Renal pelvis (tissue), 4 donors: ENCODE measurements around the gene SORBS2. TPM values are rescaled to one million over a fixed set of nuclear protein-coding genes. Genes with fewer than 3 reads are reported as not detected.
A peak's percentile ranks its signal among the peaks of the same experiment; 100 is the strongest.

Experiments
- DNase-seq: peaks from one replicate; pipeline ENCODE4 v3.0.0-alpha.2; 2013
- polyA plus RNA-seq, 3 donors: library from polyadenylated mRNA; unstranded; fragments of 120-200 nt; gene quantifications; one replicate each; pipeline ENCODE4 v1.2.1, GENCODE V29; 2013; ENCODE audit not compliant: insufficient read length in 3 of 3

SORBS2 gene
- polyA plus RNA-seq, 3 donors, result 64.0 to 83.9 (median 79.5) TPM

DNA sequence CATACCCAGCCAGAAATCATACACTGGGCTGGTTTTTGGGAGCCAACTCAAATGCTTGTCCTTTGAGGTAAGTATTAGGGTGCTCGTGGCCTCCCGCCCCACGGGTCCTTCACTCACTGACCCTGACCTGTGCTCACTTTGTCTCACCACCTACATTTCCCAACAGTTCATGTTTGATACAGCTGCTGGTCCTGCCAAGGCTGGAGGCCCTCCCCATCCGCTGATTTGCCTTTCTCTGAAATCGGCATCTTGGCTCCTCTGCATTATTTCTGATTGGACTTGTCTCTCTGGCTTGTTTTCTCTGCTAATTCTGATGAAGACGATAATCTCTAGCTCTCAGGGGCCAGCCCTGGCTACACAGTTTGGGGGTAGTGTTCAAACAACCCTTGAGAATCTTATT lies 70.2 kb downstream of the SORBS2 start:
- DNase-seq, result no peak

DNA sequence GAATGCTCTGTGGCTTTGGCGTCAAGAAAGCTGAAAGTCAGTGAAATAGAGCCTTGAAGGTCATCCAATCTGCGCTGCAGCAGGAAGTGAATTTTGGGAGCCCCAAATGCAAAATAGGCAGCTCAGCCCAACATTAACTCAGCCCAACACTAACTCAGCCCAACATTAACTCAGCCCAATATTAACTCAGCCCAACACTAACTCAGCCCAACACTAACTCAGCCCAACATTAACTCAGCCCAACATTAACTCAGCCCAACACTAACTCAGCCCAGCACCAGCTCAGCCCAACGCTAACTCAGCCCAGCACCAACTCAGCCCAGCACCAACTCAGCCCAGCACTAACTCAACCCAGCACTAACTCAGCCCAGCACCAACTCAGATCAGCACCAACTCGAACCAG lies 71.5 kb downstream of the SORBS2 start:
- no peak for DNase-seq

- DNase-seq, result no peak
Observed at GRCh38 chr4:185738820-185739219, 73.2 kb downstream of the SORBS2 start.

DNA sequence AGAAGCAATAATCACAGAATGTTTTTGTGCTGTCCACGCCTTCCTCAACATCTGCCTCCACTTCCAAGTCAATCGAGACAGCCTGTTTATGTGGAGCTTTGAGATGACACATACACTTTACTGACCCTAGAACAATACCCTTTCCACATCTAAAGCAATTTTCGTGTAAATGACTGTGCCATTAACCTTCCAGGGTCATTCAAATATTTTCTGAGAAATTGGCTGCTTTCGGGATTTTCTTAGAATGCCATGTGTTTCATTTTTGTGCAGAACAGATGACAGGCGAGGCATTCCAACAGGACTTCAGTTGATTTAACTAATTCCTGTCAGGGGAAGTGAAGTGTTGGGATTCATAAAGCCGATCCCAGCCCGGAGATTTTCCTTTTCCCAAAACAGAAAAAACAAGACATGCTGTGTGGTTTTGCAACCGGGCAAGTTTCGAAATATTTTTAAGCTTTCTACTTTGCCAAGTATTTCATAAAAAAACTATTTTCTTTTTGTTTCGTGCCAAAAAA lies 73.9 kb downstream of the SORBS2 start:
- DNase-seq, result peak; percentile 73

DNA sequence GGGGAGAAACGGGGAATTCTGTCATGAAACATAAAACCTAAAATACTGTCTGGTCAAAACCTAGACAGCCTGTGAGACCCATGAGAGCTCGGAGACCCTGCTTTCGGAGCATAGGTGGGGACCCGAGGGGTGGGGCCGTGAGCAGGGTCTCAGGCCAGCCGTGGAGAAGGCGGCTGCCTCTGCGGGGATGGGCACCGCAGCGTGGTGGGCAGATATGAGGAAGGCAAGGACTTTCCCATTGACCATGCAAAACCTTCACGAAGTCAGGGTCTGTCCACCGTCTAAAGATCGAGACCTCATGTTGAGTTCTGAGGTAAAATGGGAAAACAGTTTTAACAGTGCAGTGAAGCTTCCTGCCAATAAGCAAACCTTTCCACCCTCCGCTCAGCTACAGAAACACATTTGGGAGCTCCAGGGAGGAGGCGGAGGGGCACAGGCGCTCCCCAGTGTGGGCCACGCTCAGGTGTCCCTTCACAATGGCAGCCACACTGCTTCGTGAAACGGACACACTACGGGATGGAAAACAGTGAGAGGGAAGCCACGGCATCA lies 74.4 kb downstream of the SORBS2 start:
- DNase-seq, result no peak

GRCh38 chr4:185736882-185737281 lies 75.1 kb downstream of the SORBS2 start:
- no peak for DNase-seq

DNA sequence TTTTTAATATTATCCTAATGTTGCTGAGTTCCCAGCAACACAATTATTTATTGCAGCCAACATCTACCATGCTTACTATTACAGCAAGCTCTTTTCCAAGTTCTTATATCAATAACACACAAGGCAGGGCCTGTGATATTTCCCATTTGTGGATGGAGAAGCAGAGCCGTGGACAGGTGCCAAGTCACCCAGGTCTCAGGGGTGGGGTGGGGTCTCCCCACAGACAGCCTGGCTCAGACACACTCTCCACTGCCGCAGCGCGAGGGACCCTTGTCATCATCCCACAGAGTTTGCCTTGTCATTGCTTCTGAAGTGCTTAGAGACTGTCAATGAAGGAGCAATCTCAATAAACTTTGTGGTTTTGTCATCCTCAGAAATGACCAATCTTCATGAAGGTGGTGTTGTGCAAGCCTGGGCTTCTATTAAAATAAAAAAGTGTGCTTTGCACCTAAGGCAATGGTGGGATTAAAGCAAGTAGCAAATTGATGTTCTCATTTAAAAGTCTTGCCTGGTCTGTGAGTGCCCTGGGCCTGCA lies 76.1 kb downstream of the SORBS2 start:
- no peak for DNase-seq

DNA sequence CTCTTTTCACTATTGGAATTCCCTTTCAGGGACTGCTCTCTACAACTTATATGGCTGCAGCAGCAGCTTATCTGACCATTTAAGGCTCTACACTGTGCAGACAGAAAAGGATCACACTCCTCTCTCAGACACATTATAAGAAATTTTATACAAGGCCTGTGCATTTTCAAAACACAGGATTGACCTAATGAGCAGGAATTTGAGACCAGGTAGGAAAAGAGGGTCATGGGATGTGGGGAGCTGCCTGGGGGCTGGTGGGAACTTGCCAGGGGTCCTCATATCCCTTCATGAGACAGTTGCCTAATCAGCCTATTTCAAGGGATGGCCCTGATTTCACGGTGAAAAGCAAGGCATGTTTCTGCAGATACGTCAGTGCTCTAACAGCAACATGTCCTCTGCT lies 77.1 kb downstream of the SORBS2 start:
- DNase-seq, result no peak

DNA sequence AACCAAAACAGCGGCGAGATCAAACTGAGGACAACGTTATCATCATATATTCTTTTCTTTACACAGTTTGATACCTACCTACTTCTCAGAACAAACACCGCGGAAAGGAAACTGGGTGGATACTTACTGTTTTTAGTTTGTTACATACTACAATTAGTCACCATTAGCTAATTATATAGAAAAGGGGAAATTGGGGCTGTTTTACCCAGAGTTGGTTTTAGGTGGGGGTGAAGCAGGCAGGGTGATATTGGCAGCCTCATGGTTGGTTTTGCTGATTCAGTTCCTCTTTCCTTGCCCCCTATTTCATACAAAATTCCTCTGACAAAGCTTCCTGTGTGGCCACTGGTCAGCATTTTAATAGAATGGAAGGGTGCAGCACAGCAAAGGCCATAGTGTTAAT lies 77.8 kb downstream of the SORBS2 start:
- no peak for DNase-seq

GRCh38 chr4:185730849-185731608 lies 81.0 kb downstream of the SORBS2 start:
- DNase-seq, result no peak

DNA sequence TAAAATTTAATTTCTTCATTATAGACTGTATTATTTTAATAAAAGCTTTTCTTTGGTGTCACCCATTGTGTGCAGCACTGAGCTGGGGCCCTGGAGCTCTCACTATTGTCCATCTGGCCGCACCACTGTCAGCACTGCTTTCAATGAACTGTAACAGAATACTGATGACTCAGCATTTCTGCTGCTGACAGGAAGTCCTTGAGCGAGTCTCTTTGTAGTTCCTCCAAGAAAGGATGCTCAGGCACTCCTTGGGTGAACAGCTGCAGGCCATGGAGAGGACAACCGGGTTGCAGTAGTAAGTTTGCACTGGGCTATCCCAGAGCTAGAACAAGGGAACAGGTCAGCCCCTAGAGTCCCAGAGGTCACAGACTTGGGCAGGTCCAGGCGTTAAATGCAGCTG lies 81.6 kb downstream of the SORBS2 start:
- no peak for DNase-seq

GRCh38 chr4:185729391-185729804 lies 82.6 kb downstream of the SORBS2 start:
- DNase-seq, result no peak

- DNase-seq, result no peak
Observed at GRCh38 chr4:185728893-185729292, 83.1 kb downstream of the SORBS2 start.

- DNase-seq, result no peak
Observed at GRCh38 chr4:185726931-185727330, 85.1 kb downstream of the SORBS2 start.

DNA sequence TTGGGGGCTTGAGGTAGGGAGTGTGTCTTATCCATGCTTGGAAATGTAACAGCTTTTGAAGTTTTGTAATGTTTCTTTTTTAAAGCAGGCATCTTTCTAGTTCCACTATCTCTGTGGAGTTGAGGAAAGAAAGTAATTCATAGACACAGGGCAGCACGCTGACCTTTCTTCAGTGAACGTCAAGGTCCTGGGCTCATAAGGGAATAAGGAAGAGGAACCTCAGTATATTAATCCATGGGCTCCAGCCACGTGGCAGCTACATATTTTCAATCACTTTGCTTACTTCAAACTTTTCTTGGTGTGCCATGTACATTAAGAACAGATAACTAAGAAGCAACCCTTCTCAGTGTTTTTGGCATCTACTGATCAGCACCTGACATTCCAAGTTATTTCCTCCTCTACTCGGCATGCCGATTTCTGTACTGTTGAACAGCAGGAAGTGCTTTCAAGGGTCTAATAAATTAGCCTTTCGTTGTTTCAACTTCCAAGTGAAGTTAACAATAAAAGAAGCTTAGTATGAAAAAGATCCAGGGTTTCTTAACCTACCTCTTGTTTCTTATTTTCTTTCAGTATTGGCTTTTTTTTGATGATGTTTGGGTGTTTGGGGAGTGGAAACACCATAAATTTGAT lies 88.2 kb downstream of the SORBS2 start:
- no peak for DNase-seq

- DNase-seq, result no peak
Observed at GRCh38 chr4:185722029-185722316, 90.0 kb downstream of the SORBS2 start.

DNA sequence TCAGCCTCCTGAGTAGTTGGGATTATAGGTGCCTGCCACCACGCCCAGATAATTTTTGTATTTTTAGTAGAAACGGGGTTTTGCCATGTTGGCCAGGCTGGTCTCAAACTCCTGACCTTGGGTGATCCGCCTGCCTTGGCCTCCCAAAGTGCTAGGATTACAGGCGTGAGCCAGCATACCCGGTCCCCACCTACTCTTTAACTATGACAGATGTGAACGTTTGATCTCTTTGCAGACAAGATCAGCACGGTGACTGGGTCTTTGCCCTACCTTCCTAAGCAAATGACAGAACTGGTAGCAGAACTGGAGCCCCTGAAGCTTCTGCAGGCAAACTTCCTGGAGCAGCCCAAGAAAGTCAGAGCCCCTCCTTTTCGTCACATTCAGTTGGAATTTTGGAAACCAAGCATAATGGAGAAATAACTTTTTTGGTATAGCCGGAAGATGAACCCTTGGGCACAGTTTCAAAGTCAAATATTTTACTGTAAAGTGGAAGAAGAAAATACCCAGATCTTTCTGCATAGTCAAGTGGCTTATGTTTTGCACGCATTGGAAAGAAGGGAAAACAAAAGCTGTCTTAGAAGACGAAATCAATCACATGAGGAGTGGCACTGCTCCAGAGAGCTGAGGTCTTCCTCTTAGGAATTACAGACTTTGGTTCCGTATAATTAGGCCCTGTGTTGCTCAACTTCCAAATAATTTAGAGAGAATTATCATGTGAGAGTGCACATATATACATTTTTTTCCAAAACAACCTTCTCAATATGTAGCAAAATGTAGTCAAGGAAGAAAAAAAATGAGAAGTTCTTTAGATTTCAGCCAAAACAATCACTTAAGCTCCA lies 90.6 kb downstream of the SORBS2 start:
- no peak for DNase-seq

- DNase-seq, result no peak
Observed at GRCh38 chr4:185719500-185719858, 92.5 kb downstream of the SORBS2 start.

- peak; percentile 61 for DNase-seq
Observed at GRCh38 chr4:185718578-185719499, 93.2 kb downstream of the SORBS2 start.

DNA sequence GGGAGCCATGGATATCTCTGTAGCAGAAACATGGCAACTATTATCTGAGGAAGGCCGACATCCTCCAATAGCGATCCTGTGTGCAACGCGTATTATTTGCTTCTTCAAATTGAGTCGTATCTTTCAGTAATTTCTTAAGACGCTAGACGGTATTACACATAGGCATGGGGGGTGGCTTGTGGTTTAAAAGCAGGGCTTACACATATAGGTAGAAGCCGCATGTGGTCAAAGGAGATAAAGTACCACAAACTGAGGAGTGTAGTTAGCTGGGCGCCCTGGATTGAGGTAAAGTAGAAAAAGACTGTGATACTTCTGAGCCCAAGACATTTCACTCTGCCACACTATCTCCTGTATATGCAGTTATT lies 94.6 kb downstream of the SORBS2 start:
- no peak for DNase-seq
